DMS53 (cell line): ENCODE data around the gene ADAMTS12.

Experiments used
- DNase-seq: peaks from one replicate; lab custom pipeline; 2025; lab: John Stamatoyannopoulos, UW

ADAMTS12 gene

GRCh38 chr5:33657176-33657575, 234.6 kb downstream of the ADAMTS12 start:
- DNase-seq, result no peak

GRCh38 chr5:33650911-33651310, 240.9 kb downstream of the ADAMTS12 start:
- no peak for DNase-seq

DNA sequence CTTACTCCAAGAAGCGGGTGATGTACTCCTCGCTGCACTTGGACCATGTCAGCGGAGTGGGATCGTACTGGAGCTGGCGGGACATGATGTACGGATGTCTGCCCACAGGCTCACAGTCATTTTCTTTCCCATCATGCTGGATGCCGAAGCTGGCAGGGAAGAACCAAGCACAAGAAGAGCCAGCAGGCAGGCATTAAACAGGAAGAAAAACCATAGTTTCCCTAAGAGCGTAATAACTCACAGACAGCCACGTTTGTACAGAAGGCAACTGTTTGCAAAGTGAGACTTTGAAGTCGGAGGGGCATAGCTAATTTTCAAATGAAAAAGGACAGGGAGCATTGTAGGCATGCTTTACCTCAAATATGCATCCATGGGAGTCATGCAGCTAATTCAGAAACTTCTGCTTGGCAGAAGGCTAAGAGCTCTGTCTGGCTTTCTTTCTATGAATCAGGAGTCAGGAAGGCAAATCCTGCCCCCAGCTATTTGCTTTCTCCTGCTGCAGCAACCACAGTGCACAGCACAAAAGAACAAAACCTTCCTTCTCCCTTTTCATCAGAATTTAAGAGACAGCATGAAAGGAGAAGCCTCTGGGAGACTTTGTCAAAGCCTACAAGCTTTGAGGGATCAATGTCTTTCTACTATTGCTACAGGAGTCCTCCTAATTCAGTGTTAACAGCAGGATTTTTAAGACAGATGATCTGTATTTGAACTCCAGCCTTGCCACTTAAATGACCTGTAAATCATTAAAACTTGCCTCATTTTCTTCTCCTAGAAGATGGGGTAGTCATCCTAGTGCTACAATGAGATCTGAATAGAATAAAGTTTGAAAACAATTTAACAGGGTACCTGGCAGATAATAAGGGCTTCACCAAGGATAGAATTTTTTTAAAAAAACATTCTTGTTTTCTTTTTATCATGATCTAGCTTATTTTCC, 242.0 kb downstream of the ADAMTS12 start:
- no peak for DNase-seq

DNA sequence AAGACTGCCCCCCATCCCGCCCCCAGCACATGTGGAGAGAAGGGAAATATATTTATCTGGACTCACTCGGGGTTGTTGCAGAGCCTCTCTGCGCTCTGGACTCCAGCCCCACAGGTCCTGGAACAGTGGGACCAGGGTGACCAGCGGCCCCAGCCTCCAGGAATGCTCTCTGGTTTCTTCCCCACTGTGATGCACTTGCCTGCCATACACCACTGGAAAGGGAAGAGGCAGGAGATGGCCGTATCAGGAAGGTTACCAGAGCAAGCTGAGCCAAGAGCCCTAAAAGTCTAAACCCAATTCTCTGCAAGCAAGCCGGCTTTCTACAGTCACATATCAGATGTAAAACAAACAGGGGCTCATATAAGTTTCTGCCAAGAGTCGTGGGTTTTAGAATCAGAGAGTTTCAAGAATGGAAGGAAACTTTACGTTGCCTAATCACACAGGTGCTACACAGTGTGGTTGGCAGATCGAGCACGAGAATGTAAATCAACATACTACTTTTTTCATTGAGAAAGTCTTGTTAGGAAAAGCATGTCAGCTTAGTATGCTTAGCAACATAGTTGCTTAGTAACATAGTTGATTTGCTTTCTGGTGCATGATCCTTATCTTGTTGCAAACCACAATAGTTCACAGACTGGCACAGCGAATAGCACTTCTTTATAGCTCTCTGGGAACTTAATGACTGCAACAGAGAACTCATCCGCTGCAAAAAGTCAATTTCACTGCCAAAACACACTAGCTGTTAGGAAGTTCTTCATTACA, 249.9 kb downstream of the ADAMTS12 start:
- no peak for DNase-seq

DNA sequence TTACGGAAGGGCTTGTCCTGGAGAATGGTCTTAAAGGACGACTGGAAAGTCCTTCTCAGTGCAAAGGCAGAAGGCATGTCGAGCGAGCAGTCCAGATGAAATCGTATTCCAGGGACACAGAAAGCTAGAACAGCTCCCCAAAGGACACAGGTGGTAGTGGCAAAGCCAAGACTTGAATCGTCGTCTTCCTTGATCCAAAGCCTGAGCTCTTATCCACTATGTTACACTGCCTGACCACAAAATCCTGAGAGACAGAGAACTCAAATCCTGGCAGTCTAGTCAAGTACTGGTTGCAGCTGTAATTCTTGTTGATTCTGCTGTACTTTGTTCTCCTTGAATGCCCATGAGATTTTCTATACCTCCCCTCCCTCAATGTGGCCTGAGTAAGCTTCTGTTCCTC, 252.3 kb downstream of the ADAMTS12 start:
- no peak for DNase-seq

DNA sequence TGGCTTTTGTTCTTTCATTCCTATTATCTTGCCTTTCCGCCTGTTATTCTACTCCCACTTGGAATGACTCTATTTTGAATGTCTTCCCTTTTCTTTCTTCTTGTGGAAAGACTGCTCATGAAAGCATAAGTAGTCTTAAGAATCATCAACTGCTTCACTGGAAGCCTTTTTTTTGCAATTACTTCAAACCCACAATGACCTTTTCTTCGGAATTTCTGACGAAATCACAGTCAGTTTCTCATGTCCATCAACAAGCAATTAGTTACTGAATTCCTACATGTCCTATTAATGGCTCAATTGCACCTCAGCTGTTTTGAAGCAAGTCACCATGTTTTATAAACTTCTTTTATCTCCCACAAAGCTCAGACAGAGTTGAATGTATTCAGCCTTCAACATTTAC, 254.8 kb downstream of the ADAMTS12 start:
- DNase-seq, result no peak

DNA sequence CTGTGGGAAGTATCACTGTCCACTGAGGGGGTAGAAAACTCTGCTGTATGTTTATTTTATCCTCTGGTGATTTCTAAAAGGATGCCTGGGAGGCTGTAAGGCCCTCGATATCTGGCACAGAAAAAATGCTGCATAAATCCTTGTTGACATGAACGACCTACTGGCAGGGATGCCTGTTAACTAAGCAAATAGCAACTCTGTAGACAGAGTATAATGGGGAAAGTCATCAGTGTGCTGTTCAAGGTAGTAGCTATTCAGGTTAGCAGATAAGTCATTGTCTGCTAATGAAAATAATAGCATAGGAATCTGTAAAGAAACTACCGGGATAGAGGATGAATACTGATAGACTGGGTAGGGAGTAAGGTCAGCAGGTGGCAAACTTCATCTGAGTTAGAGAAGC, 256.2 kb downstream of the ADAMTS12 start:
- no peak for DNase-seq

DNA sequence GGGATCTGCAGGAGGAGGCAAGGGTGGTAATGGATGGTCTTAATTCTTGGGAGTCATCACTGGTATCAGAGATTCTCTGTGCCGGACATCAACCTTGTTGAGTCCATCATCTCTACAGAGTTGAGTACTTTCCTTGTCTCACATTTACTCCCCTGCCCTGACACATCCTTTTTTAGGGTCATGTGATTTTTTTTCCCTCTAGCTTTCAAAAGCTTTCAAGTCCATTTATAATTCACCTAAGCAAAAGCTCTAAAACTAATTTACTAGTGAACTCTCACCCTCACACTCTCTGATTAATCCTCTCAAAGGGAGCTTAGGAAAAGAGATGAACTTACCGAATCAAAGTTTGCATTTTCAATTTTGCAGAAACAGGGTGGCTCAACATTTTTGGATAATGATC, 258.1 kb downstream of the ADAMTS12 start:
- no peak for DNase-seq

GRCh38 chr5:33631786-33632185, 260.0 kb downstream of the ADAMTS12 start:
- DNase-seq, result no peak

- DNase-seq, result no peak
These were observed 260.7 kb downstream of the ADAMTS12 start for GRCh38 chr5:33631139-33631538.

DNA sequence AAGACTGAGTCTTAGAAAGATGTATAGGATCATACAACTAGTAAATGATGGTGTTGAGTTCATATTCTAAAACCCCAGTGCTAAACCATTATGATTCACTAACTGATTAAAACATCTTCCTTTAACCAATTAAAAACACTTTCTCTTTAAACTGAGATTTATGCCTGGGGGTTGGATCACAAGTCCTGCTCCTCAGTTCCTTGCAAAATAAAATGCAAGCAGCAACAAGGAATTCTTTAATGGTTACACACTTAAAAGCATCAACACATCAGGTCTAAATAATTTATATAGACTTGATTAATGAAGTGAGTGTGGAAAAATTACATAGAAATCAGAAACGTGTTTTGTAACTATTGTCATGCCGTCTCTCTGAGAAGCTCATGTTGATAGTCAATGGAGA, 261.8 kb downstream of the ADAMTS12 start:
- no peak for DNase-seq

GRCh38 chr5:33628796-33629195, 263.0 kb downstream of the ADAMTS12 start:
- no peak for DNase-seq

- no peak for DNase-seq
These were observed 270.3 kb downstream of the ADAMTS12 start for GRCh38 chr5:33621514-33621913.

DNA sequence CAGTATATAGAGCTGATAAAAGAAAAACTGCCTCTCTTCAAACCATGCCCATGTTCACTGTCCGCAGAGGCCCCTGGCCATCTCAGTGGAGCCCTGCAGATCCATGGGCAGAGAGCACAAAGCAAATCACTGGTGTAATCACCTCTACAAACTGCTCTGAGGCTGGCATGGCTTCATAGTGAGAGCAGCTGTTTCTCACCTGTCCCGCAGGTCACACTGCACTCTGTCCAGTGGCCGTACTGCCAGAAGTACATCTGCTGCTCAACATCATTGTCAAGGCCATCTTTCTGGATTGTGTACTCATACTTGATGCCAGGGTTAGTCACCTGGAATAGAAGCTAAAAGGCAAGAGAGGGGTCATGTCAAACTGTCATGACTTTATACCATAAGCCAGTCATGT, 277.8 kb downstream of the ADAMTS12 start:
- no peak for DNase-seq

DNA sequence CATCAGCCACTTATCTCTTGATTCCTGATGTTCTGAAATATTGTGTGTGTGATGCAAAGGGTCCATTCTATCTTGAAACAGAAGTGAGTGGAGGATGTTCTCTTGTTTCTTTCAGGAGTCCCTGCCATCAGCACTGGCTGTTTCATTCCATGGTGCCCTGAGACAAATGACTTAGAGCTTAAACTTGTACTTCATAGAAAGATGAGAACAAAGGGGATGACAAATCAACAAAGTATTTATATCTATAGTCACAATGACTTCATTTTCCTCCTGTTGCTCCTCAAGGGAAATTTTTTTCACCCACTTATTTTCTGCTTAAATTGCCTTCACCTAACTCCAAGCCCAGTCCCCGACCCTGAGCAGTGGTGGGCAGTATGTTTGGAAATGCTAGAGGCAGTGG, 279.4 kb downstream of the ADAMTS12 start:
- no peak for DNase-seq

- DNase-seq, result no peak
These were observed 279.9 kb downstream of the ADAMTS12 start for GRCh38 chr5:33611877-33612276.

- no peak for DNase-seq
These were observed 283.3 kb downstream of the ADAMTS12 start for GRCh38 chr5:33608344-33609041.

DNA sequence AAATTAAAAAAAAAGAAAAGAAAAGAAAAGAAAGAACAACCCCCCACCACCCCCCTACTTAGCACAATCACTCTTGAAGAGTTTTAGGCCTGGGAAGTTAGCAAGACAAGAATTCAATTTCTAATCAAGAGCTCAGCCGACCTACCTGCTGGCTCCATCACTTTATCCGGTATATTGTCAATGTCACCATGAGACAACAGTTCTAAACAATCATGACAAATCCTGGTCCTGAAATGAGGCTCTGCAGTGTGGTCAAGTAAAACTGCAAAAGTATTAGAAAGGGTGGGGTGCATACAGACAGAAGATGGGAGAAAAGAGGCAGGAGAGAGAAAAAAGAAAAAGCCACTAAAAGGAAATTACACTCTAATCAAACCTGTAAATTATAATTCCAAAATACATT, 287.3 kb downstream of the ADAMTS12 start:
- DNase-seq, result no peak

DNA sequence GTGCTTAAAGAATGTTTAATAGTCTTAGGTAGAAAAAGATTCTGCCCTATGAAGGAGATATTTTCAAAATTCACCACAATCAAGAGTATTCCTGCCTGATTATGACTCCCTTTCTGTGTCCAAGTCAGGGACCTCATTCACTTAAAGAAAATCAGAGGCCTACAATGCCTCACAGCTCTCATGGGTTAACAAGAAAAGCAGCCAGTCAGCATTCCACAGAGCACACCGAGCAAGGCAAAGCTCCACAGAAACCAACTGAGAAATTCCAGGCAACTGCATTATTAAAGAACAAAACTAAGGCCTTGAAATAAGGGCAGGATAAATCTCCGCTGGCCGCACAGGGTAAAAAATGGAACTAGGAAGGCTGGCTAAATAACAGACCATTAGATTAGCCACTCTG, 289.9 kb downstream of the ADAMTS12 start:
- DNase-seq, result no peak

- DNase-seq, result no peak
These were observed 296.5 kb downstream of the ADAMTS12 start for GRCh38 chr5:33595303-33595702.

DNA sequence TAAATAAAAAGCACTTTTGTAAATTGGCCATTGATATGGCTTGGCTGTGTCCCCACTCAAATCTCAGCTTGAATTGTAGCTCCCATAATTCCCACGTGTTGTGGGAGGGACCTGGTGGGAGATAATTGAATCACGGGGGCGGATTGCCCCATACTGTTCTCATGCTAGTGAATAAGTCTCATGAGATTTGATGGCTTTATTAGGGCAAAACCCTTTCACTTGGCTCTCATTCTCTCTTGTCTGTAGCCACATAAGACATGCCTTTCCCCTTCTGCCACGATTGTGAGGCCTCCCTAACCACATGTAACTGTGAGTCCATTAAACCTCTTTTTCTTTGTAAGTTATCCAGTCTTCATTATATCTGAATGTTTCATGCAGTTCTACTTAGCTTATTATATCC, 297.8 kb downstream of the ADAMTS12 start:
- DNase-seq, result no peak

DNA sequence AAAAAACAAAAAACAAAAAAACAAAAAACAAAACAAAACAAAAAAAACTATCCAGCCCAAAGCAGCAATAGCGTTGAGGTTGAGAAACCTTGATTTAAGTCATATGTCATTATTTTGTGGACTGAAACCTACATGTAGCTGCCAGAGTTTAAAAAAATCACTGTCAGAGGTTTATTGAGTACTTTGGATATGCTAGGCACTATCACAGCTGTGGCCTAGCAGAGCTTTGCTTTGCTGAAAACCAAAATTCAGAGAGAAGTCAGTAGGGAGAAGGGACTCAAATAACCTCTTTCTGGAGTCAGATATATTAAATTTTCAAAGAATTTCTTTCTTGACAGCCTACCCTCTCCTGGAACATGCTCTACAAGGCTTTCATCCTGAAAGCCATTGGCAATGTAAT, 299.5 kb downstream of the ADAMTS12 start:
- DNase-seq, result no peak
